ENCODE measurements around the gene GPR152.
"Not testable (repeated sequence)": the region's sequence is repeated elsewhere in the genome, so short reads cannot be mapped to it uniquely, and the experiment has no call there.

GPR152 gene

GRCh38 chr11:67439321-67440228 is 13.0 kb downstream of the GPR152 start:
- no peak for DNase-seq (ENCODE audit: low read depth)

- peak; percentile 72 for DNase-seq (ENCODE audit: low read depth)
Observed at GRCh38 chr11:67438158-67438902, 14.2 kb downstream of the GPR152 start.

- no peak for DNase-seq (ENCODE audit: low read depth)
Observed at GRCh38 chr11:67437809-67438157, 14.7 kb downstream of the GPR152 start.

GRCh38 chr11:67437082-67437808 is 15.3 kb downstream of the GPR152 start, which contains the start of gene PTPRCAP:
TSS of gene PTPRCAP (minus strand) at chr11:67437682. CDS start at chr11:67437619, 63 bp downstream.
- DNase-seq (ENCODE audit: low read depth), result peak; percentile 70

GRCh38 chr11:67436459-67437081 is 16.0 kb downstream of the GPR152 start:
- DNase-seq (ENCODE audit: low read depth), result peak; percentile 77

GRCh38 chr11:67435727-67436458 is 16.6 kb downstream of the GPR152 start:
- DNase-seq (ENCODE audit: low read depth), result no peak

GRCh38 chr11:67435031-67435726 is 17.4 kb downstream of the GPR152 start:
- no peak for DNase-seq (ENCODE audit: low read depth)

- no peak for DNase-seq (ENCODE audit: low read depth)
Observed at GRCh38 chr11:67434395-67434881, 18.1 kb downstream of the GPR152 start.

- DNase-seq (ENCODE audit: low read depth), result no peak
Observed at GRCh38 chr11:67433536-67434394, 18.8 kb downstream of the GPR152 start.

- DNase-seq (ENCODE audit: low read depth), result no peak
Observed at GRCh38 chr11:67432655-67433349, 19.7 kb downstream of the GPR152 start.

- DNase-seq (ENCODE audit: low read depth), result no peak
Observed at GRCh38 chr11:67431346-67432249, 20.9 kb downstream of the GPR152 start.

GRCh38 chr11:67429722-67430121 is 22.8 kb downstream of the GPR152 start:
- no peak for DNase-seq (ENCODE audit: low read depth)

GRCh38 chr11:67429038-67429668 is 23.4 kb downstream of the GPR152 start:
- DNase-seq (ENCODE audit: low read depth), result no peak

GRCh38 chr11:67428052-67429001 is 24.2 kb downstream of the GPR152 start, which contains the start of gene RPS6KB2:
TSS of gene RPS6KB2 (plus strand) at chr11:67428494. CDS start at chr11:67428546, 52 bp downstream.
- peak; percentile 100 for DNase-seq (ENCODE audit: low read depth)

GRCh38 chr11:67427364-67427859 is 25.1 kb downstream of the GPR152 start:
- not testable (repeated sequence) for DNase-seq (ENCODE audit: low read depth)
